Omental fat pad (tissue), 4 donors: Measurements from ENCODE around the gene LOXL4. TPM values are rescaled to one million over a fixed set of nuclear protein-coding genes. Genes with fewer than 3 reads are reported as not detected.

Experiments used
- ATAC-seq: fragments of 150-250 bp; one replicate; pipeline ENCODE4 v1.9.1; 2016; ENCODE audit warnings: mild to moderate bottlenecking, moderate library complexity; ENCODE audit not compliant: low FRiP score
- DNase-seq: peaks from one replicate; pipeline ENCODE4 v3.0.0-alpha.2; 2019; ENCODE audit warnings: low spot score
- total RNA-seq, 4 donors: library from RNA; depleted of rRNA; stranded (reverse); fragments of >200 nt; gene quantifications; one replicate each; pipeline ENCODE4 v1.1.0, GENCODE V29; 2016
- TF ChIP-seq, protein P1 (sequence below), 3 donors: fragments of 450-650 bp; IDR thresholded peaks; one replicate each; pipeline ENCODE4 v1.5.1; 2016 to 2017; ENCODE audit warnings: antibody characterized with exemption in 3 of 3, mild to moderate bottlenecking in 3 of 3, moderate library complexity in 2 of 3

The LOXL4 gene
- total RNA-seq, 4 donors from 2014 or later, result 3.3 to 13.0 (median 7.0) TPM

DNA sequence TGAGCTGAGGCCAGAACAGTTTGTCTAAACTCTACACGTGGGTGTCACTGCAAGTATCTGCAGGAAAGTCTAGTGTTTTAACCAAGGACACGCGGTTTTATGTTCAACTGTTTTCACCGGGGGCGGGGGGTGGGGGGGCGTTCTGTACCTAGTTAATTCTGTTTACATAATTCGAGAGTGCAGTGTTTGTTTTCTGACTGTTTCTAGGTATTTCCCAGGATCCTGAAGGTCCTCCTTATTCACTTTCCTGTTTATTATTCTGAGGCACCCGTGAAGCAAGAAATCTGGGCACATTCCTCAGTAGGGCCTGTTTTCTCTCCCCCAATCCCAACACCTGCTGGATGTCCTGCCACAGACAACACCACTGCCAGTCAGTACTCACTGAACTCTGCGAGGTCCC lies 7.6 kb downstream of the LOXL4 start:
- ATAC-seq, result no peak
- TF ChIP-seq, protein P1, sequence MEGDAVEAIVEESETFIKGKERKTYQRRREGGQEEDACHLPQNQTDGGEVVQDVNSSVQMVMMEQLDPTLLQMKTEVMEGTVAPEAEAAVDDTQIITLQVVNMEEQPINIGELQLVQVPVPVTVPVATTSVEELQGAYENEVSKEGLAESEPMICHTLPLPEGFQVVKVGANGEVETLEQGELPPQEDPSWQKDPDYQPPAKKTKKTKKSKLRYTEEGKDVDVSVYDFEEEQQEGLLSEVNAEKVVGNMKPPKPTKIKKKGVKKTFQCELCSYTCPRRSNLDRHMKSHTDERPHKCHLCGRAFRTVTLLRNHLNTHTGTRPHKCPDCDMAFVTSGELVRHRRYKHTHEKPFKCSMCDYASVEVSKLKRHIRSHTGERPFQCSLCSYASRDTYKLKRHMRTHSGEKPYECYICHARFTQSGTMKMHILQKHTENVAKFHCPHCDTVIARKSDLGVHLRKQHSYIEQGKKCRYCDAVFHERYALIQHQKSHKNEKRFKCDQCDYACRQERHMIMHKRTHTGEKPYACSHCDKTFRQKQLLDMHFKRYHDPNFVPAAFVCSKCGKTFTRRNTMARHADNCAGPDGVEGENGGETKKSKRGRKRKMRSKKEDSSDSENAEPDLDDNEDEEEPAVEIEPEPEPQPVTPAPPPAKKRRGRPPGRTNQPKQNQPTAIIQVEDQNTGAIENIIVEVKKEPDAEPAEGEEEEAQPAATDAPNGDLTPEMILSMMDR (IDR thresholded peaks at IDR 0.05), result no peak
- no peak for DNase-seq

DNA sequence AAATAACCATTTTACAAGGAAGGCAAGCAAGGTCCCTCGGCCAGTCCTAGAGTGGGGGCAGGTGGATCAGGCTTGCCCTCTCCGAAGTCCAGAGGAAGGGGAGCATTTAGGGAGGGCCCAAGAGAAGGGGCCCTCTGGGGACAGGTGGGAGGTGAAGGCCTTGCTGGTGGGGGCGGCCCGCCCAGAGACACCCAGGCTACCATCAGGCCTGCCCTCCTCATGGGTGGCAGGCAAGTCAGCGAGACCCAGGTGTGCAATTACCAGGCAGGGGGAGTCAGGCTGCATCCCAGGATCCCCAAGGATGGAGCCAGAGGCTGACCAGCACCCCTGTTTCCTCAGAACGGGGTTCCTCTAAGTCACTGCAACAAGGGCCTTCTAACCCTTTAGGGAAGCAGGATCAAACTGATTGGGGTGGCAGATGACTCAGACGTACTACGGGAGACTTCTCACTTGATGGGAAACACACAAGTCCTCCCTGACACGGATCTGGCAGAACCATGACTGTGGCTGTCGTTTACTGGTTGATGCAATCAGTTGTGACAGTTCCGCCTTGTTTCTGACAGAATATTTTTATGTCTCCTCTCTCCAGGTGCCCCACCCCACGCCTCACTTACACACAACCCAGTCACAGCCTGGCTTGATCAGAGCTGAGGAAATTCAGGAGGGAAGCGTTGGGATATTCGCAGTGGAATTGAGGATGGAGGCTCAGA lies 8.2 kb downstream of the LOXL4 start:
- TF ChIP-seq, protein P1 (IDR thresholded peaks at IDR 0.05), result no peak
- DNase-seq, result no peak
- ATAC-seq, result no peak

DNA sequence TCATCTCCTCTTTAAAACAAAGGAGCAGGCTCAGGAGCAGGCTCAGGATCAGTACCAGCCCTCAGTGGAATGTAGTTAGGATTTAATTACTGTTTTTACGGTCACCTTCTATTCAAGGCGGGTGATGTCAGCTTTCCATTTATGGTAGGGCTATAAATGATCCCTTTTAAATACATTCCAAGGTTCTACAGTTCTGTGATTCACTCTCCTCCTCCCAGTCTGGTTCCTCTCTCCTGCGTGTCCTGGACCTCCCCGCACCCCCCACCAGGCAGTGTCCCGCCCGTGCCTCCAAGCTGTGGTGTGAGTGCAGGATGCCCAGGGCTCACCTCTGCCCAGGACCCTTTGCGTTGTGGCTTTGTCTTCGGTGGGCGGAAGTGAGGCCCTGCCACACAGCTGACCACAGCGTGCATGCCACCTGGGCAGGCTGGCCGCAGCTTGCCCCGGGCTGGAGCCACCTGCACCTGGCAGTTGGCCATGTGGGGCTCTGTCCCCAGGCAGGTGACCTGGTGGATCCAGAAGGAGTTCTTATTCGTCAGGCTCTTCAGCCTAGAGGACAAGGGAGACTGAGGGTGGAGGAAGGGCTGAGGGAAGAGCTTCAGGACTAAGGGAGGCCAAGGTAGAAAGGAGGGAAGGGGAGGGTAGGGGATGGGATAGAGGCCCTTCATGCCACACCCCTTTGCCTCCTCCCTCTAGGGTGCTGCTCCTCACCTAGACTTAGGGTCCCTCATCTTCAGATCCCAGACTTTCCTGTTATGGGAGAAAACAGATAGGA lies 9.1 kb downstream of the LOXL4 start:
- TF ChIP-seq, protein P1 (IDR thresholded peaks at IDR 0.05), result no peak
- DNase-seq, result no peak
- ATAC-seq, result no peak

DNA sequence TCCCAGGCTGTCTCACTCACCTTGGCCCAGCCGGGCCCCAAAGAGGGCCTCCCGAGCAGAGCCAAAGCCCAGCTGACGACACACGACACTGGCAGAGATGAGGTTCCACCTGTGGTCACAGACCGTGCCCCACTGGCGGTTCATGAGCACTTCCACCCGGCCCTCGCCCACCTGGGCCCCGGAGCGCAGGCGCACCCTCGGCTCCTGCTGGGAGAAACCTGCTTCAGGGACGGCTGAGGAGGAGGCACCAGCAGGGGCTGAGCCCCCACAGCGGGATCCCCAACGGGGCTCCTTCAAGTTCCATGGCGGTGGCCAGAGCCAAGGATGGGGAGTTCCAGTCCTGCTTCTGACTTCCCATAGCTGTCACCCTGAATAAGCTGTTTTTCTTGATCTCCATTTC lies 10.0 kb downstream of the LOXL4 start:
- TF ChIP-seq, protein P1 (IDR thresholded peaks at IDR 0.05), result no peak
- DNase-seq, result no peak
- no peak for ATAC-seq

DNA sequence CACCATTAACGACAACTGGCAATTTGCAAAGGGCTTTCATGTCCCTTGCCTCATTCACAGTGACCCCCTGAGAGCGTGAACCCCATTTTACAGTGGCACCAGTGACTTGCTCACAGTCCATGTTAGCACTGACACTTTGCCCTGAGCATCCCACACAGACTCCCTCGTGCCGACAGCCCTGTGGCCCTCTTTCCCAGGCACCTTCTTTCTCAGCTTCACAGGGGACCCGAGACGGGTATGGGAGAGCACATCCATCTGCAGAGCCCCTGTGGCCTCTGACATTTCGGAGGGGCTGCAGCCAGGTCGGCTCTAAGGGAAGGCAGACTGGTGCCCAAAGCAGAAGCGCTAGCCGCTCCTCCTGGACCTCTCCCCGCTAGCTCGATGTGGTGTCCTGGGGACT lies 10.8 kb downstream of the LOXL4 start:
- ATAC-seq, result no peak

DNA sequence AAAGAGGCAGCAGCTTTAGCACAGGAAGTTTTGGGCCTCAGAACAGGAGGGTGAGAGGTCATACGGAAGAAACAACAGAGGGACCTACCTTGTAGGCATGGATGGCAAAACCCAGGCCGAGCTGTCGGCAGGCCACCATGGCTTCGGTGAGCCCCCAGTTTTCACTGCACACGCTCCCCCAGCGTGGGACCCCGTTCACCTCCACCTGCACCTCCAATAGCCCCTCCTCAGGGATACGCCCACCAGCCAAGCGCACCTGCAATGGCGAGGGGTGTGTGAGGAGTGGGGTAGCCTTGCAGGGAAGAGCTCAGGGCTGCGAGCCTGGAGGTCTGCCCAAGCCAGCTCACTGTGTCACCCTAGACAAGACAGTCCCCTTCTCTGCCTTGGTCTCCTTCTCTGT lies 11.3 kb downstream of the LOXL4 start:
- no peak for ATAC-seq
- TF ChIP-seq, protein P1 (IDR thresholded peaks at IDR 0.05), result no peak

More for the DNA sequence above, 10.8 kb downstream of the LOXL4 start:
- no peak for DNase-seq
- TF ChIP-seq, protein P1 (IDR thresholded peaks at IDR 0.05), result no peak

More for the DNA sequence above, 11.3 kb downstream of the LOXL4 start:
- DNase-seq, result no peak
